Superior temporal gyrus (tissue), 1 donor: ENCODE data around the gene ST6GALNAC6.

Experiments used
- DNase-seq: peaks from one replicate; pipeline ENCODE4 v3.0.0-alpha.2; 2016; ENCODE audit errors: extremely low spot score

Gene ST6GALNAC6

GRCh38 chr9:127916720-127917581, 17.5 kb upstream of the ST6GALNAC6 start, which contains the start of gene ST6GALNAC4:
TSS of gene ST6GALNAC4 (minus strand) at chr9:127917041. CDS start at chr9:127916419, 622 bp downstream.
- peak; percentile 86 for DNase-seq

GRCh38 chr9:127915801-127916719, 16.7 kb upstream of the ST6GALNAC6 start:
- no peak for DNase-seq

- no peak for DNase-seq
These were observed 15.9 kb upstream of the ST6GALNAC6 start for GRCh38 chr9:127915325-127915752.

- no peak for DNase-seq
These were observed 14.3 kb upstream of the ST6GALNAC6 start for GRCh38 chr9:127913682-127914081.

GRCh38 chr9:127912882-127913281, 13.5 kb upstream of the ST6GALNAC6 start:
- DNase-seq: no peak

- no peak for DNase-seq
These were observed 12.9 kb upstream of the ST6GALNAC6 start for GRCh38 chr9:127912296-127912695.

- peak; percentile 33 for DNase-seq
These were observed 11.3 kb upstream of the ST6GALNAC6 start for GRCh38 chr9:127910613-127911205.

GRCh38 chr9:127909839-127910273, 10.5 kb upstream of the ST6GALNAC6 start:
- no peak for DNase-seq

GRCh38 chr9:127908660-127908926, 9.2 kb upstream of the ST6GALNAC6 start:
- DNase-seq: no peak

GRCh38 chr9:127907867-127908659, 8.7 kb upstream of the ST6GALNAC6 start:
- no peak for DNase-seq

- no peak for DNase-seq
These were observed 6.4 kb upstream of the ST6GALNAC6 start for GRCh38 chr9:127905788-127906191.

- DNase-seq: no peak
These were observed 5.8 kb upstream of the ST6GALNAC6 start for GRCh38 chr9:127905004-127905728.

GRCh38 chr9:127904561-127905003, 5.2 kb upstream of the ST6GALNAC6 start:
- DNase-seq: no peak

GRCh38 chr9:127903557-127904475, 4.4 kb upstream of the ST6GALNAC6 start:
- no peak for DNase-seq

GRCh38 chr9:127898433-127899127, 823 bp downstream of the ST6GALNAC6 start:
- DNase-seq: no peak

- DNase-seq: peak; percentile 73
These were observed 2.2 kb downstream of the ST6GALNAC6 start for GRCh38 chr9:127897193-127897692.

GRCh38 chr9:127896395-127897192, 2.8 kb downstream of the ST6GALNAC6 start:
- DNase-seq: no peak

- no peak for DNase-seq
These were observed 3.6 kb downstream of the ST6GALNAC6 start for GRCh38 chr9:127895811-127896210.
